ENCODE results near the gene GOT1. TPM values are rescaled to one million over a fixed set of nuclear protein-coding genes. Genes with fewer than 3 reads are reported as not detected.

Gene GOT1
- total and polyA plus RNA-seq, 4 donors = 73.5 to 271 (median 123) TPM

DNA sequence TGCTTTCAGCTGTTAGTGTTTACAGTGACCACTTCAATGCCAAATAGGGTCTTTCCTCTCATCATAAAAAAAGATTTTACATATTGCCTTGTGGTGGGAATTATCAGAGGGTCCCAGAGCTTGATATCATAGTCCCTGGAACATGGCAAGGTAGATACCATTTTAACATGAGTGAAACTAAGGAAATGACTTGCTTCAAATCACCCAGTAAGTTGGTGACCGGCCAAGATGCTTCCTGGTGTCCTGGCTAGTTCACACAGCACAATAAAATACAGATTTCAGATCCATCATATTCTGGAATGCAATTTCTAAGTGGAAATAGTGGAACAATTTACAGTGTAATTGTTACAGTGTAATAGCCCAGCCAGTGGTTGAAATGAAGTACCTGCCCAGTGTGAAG, 64.7 kb downstream of the GOT1 start:
- H3K4me1 ChIP-seq (ENCODE audit: control insufficient read depth in 4 of 4, insufficient read depth in 4 of 4, low read length in 3 of 4) = peaks cover 0 to 7% (median 5%) of the 10 kb centered on the region in 4 donors
- no peak for DNase-seq (ENCODE audit: low spot score)
- H3K27ac ChIP-seq (ENCODE audit: low read depth in 1 of 2, low read length in 2 of 2) = no peak overlapping the region
- H3K9ac ChIP-seq (ENCODE audit: low read depth in 1 of 2, low read length in 2 of 2) = no peak overlapping the region
- no peak overlapping the region for H3K4me3 ChIP-seq (ENCODE audit: low read depth in 1 of 3, low read length in 3 of 3)
- WGBS = 75% methylated on average over 1 of the region's 1 CpG
- no peaks in the 10 kb centered on the region for H3K9me3 ChIP-seq (ENCODE audit: control insufficient read depth in 4 of 4, low read length in 3 of 4)
- no peak for TF ChIP-seq RAD21 (IDR thresholded peaks at IDR 0.05)
- TF ChIP-seq, protein P1, sequence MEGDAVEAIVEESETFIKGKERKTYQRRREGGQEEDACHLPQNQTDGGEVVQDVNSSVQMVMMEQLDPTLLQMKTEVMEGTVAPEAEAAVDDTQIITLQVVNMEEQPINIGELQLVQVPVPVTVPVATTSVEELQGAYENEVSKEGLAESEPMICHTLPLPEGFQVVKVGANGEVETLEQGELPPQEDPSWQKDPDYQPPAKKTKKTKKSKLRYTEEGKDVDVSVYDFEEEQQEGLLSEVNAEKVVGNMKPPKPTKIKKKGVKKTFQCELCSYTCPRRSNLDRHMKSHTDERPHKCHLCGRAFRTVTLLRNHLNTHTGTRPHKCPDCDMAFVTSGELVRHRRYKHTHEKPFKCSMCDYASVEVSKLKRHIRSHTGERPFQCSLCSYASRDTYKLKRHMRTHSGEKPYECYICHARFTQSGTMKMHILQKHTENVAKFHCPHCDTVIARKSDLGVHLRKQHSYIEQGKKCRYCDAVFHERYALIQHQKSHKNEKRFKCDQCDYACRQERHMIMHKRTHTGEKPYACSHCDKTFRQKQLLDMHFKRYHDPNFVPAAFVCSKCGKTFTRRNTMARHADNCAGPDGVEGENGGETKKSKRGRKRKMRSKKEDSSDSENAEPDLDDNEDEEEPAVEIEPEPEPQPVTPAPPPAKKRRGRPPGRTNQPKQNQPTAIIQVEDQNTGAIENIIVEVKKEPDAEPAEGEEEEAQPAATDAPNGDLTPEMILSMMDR (IDR thresholded peaks at IDR 0.05; ENCODE audit: low read depth, low read length, missing input control) = no peak
- TF ChIP-seq RXRA (IDR thresholded peaks at IDR 0.05) = no peak
- TF ChIP-seq, protein P2, sequence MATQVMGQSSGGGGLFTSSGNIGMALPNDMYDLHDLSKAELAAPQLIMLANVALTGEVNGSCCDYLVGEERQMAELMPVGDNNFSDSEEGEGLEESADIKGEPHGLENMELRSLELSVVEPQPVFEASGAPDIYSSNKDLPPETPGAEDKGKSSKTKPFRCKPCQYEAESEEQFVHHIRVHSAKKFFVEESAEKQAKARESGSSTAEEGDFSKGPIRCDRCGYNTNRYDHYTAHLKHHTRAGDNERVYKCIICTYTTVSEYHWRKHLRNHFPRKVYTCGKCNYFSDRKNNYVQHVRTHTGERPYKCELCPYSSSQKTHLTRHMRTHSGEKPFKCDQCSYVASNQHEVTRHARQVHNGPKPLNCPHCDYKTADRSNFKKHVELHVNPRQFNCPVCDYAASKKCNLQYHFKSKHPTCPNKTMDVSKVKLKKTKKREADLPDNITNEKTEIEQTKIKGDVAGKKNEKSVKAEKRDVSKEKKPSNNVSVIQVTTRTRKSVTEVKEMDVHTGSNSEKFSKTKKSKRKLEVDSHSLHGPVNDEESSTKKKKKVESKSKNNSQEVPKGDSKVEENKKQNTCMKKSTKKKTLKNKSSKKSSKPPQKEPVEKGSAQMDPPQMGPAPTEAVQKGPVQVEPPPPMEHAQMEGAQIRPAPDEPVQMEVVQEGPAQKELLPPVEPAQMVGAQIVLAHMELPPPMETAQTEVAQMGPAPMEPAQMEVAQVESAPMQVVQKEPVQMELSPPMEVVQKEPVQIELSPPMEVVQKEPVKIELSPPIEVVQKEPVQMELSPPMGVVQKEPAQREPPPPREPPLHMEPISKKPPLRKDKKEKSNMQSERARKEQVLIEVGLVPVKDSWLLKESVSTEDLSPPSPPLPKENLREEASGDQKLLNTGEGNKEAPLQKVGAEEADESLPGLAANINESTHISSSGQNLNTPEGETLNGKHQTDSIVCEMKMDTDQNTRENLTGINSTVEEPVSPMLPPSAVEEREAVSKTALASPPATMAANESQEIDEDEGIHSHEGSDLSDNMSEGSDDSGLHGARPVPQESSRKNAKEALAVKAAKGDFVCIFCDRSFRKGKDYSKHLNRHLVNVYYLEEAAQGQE (IDR thresholded peaks at IDR 0.05) = no peak
- no peak for TF ChIP-seq YY1 (IDR thresholded peaks at IDR 0.05)
- TF ChIP-seq, protein P3, sequence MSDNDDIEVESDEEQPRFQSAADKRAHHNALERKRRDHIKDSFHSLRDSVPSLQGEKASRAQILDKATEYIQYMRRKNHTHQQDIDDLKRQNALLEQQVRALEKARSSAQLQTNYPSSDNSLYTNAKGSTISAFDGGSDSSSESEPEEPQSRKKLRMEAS (IDR thresholded peaks at IDR 0.05) = no peak
- H3K36me3 ChIP-seq (ENCODE audit: control insufficient read depth in 4 of 4, insufficient read depth in 3 of 4, low read depth in 1 of 4, low read length in 3 of 4) = no peaks in the 10 kb centered on the region
- no peaks in the 10 kb centered on the region for H3K27me3 ChIP-seq (ENCODE audit: control insufficient read depth in 4 of 4, insufficient read depth in 4 of 4, low read length in 3 of 4)

DNA sequence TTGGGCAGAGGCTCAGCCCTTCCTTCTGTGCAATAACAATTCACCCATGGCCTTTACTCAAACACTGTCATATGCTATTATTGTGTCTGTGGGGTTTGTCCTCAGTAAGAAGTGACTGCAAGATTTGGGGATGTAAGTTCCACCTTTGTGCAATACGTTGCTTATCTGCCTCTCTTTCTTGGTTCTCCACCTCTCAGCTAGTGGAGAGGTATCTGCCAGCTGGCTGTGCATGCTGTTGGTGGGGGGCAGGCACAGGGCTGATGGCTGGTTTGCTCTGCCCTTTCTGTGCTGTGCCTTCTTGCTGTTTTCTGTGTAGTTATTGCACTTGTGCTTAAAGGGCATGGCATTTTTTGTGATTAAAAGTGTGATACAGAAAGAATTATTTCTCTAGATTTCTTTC, 65.1 kb downstream of the GOT1 start:
- no peaks in the 10 kb centered on the region for H3K27me3 ChIP-seq (ENCODE audit: control insufficient read depth in 4 of 4, insufficient read depth in 4 of 4, low read length in 3 of 4)
- 43% methylated on average over 1 of the region's 1 CpG for WGBS
- peaks cover 0 to 6% (median 5%) of the 10 kb centered on the region in 4 donors for H3K4me1 ChIP-seq (ENCODE audit: control insufficient read depth in 4 of 4, insufficient read depth in 4 of 4, low read length in 3 of 4)
- no peak for TF ChIP-seq RAD21 (IDR thresholded peaks at IDR 0.05)
- TF ChIP-seq, protein P1 (IDR thresholded peaks at IDR 0.05; ENCODE audit: low read depth, low read length, missing input control) = no peak
- TF ChIP-seq HNF4G (IDR thresholded peaks at IDR 0.05) = no peak
- TF ChIP-seq, protein P4, sequence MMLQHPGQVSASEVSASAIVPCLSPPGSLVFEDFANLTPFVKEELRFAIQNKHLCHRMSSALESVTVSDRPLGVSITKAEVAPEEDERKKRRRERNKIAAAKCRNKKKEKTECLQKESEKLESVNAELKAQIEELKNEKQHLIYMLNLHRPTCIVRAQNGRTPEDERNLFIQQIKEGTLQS (IDR thresholded peaks at IDR 0.05) = no peak
- TF ChIP-seq, protein P3 (IDR thresholded peaks at IDR 0.05) = no peak
- no peak for TF ChIP-seq RXRA (IDR thresholded peaks at IDR 0.05)
- TF ChIP-seq FOXA1 (IDR thresholded peaks at IDR 0.05) = no peak
- TF ChIP-seq, protein P5, sequence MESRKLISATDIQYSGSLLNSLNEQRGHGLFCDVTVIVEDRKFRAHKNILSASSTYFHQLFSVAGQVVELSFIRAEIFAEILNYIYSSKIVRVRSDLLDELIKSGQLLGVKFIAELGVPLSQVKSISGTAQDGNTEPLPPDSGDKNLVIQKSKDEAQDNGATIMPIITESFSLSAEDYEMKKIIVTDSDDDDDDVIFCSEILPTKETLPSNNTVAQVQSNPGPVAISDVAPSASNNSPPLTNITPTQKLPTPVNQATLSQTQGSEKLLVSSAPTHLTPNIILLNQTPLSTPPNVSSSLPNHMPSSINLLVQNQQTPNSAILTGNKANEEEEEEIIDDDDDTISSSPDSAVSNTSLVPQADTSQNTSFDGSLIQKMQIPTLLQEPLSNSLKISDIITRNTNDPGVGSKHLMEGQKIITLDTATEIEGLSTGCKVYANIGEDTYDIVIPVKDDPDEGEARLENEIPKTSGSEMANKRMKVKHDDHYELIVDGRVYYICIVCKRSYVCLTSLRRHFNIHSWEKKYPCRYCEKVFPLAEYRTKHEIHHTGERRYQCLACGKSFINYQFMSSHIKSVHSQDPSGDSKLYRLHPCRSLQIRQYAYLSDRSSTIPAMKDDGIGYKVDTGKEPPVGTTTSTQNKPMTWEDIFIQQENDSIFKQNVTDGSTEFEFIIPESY (IDR thresholded peaks at IDR 0.05) = no peak
- H3K9me3 ChIP-seq (ENCODE audit: control insufficient read depth in 4 of 4, low read length in 3 of 4) = no peaks in the 10 kb centered on the region
- no peak overlapping the region for H3K9ac ChIP-seq (ENCODE audit: low read depth in 1 of 2, low read length in 2 of 2)
- no peaks in the 10 kb centered on the region for H3K36me3 ChIP-seq (ENCODE audit: control insufficient read depth in 4 of 4, insufficient read depth in 3 of 4, low read depth in 1 of 4, low read length in 3 of 4)
- H3K4me3 ChIP-seq (ENCODE audit: low read depth in 1 of 3, low read length in 3 of 3) = no peak overlapping the region
- H3K27ac ChIP-seq (ENCODE audit: low read depth in 1 of 2, low read length in 2 of 2) = no peak overlapping the region
- DNase-seq (ENCODE audit: low spot score) = no peak

Measured in liver (tissue), 9 donors.